Right kidney (tissue), 9 donors: ENCODE measurements around the gene EVI2B.
"Not testable (repeated sequence)": the region's sequence is repeated elsewhere in the genome, so short reads cannot be mapped to it uniquely, and the experiment has no call there.

ENCODE experiments used
- DNase-seq: peaks from one replicate; pipeline ENCODE4 v3.0.0-alpha.2; 2016
- long read RNA-seq, 8 donors: transcript quantifications; one replicate each; lab custom pipeline, GENCODE V29; 2026

The EVI2B gene
- long read RNA-seq, donor 1: 0 reads
- long read RNA-seq, donor 2, partial matches to known transcripts: 0 of 1 reads
- long read RNA-seq, donor 2, other reads (novel, unspliced or antisense): 0 of 1 reads
- long read RNA-seq, donor 3, partial matches to known transcripts: 0 of 2 reads
- long read RNA-seq, donor 3, other reads (novel, unspliced or antisense): 0 of 2 reads
- long read RNA-seq, donor 4, partial matches to known transcripts: 0 of 3 reads
- long read RNA-seq, donor 4, other reads (novel, unspliced or antisense): 0 of 3 reads
- long read RNA-seq, donor 5: 0 reads
- long read RNA-seq, donor 6: 0 reads
- long read RNA-seq, donor 7: 0 reads
- long read RNA-seq, donor 8: 0 reads

- no peak for DNase-seq
Measured at GRCh38 chr17:31313982-31314781, at the start of gene EVI2B. Gene EVI2B, minus strand, starts transcription at chr17:31314054. Its CDS starts 8,445 bp downstream, at chr17:31305609.

GRCh38 chr17:31357839-31358394 is 44.1 kb upstream of the EVI2B start:
- DNase-seq: no peak

GRCh38 chr17:31357091-31357490 is 43.2 kb upstream of the EVI2B start:
- DNase-seq: no peak

DNA sequence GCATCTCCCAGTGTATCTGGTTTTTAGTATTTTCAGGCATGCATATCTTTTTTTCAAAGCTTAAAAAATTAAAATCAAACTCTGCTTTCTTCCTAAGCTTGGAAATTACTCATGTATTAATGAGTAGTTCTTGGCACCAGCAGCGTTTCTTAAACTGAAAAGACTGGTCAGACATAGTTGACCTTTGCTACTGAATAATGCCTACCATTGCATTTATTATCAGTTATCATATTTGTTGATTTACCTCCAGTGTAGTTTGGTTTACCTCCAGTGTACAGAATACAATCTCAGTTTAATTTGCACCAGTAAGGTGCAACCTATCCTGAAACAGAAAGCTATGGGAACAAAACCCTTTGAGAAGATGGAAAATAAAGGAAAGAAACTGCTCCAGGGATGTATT is 42.1 kb upstream of the EVI2B start:
- DNase-seq: no peak

DNA sequence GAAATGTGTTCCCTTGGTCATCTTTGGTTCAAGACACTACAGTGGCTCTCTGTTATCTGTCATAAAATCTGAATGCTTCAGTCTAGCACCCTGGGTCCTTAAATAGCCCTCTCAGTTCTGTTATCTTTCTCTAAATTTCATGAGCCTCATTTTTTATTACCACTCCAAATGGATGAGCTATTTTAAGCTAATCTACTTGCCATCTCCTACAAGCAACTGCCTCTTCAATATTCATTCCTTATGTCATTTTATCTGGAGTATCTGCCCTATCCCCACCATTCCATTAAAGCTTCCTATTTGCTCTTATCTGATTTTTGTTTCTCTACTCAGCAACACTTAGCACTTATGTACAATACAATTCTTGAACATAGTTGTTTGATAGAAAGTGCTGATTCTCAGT is 35.6 kb upstream of the EVI2B start:
- DNase-seq: no peak

DNA sequence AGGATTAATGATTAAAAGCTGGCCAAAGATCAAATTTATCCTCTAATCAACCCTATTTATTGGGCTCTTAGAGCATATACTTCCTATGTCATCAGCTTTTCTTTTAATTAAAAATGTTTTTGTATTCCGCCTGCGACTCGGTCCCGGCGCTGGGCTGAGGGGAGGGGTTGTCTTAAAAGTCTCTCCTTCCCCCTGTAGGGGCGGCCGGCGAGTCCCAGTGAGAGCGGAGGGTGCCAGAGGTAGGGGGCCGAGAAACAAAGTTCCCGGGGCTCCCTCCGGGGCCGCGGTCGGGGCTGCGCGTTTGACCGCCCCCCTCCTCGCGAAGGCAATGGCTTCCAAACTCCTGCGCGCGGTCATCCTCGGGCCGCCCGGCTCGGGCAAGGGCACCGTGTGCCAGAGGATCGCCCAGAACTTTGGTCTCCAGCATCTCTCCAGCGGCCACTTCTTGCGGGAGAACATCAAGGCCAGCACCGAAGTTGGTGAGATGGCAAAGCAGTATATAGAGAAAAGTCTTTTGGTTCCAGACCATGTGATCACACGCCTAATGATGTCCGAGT is 31.4 kb upstream of the EVI2B start:
- not testable (repeated sequence) for DNase-seq

GRCh38 chr17:31339906-31340661 is 26.2 kb upstream of the EVI2B start:
- no peak for DNase-seq

DNA sequence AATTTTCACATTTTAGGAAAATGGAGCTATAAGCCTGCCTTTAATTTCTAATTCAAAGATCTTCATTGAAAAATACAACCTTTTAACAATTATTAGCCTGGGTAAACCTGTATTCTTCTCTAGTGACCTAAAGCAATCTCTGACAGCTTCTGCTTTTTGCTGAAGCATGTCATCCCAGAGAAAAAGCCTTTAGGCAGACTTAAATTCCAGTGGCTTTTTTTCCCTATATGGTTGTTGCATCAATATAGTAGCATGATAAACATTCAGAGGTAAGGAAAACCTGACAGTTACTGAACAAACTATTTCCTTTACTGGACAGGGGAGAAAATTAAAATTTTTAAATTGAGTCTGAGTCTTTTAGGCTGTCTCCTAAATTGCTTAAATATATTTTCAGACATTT is 15.4 kb upstream of the EVI2B start:
- DNase-seq: no peak

GRCh38 chr17:31328160-31328535 is 14.3 kb upstream of the EVI2B start:
- DNase-seq: no peak

DNA sequence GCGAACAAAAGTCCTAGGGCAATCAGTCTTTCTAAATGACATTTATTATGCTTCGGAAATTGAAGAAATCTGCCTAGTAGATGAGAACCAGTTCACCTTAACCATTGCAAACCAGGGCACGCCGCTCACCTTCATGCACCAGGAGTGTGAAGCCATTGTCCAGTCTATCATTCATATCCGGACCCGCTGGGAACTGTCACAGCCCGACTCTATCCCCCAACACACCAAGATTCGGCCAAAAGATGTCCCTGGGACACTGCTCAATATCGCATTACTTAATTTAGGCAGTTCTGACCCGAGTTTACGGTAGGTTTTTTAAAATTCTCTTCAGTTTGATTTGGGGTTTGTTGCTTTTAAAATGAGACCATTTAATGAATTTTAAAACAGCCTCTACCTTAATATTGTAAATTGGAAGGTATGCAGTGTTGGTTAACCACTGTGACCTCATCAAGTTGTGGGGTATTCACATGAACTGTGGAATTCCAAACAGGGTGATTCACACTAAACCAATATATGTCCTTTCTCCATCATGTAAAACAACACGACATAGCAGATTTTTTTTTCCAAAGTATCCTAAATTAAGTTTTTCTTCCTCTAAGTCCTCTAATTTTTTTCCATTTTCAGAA is 13.8 kb upstream of the EVI2B start:
- DNase-seq: no peak

DNA sequence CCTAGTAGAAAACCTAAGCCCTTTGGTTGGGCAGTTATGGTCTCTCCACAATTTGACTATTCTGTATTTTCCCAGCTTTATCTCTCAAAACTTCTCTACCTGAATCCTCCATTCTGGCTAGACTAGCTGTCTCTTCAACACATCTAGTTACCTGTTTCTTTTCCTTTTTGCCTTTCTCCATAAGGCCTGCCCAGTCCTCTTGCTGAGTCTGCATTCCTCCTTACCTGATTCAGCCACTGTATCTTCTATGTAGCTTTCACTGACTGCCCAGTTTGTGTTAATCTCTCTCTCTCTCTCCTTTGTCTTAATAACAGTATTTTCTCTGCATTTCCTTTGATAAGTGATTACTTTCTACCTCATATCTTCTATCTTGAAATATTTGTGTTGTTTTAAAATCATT is 9.7 kb upstream of the EVI2B start:
- no peak for DNase-seq

GRCh38 chr17:31321966-31322365 is 8.1 kb upstream of the EVI2B start:
- DNase-seq: no peak

DNA sequence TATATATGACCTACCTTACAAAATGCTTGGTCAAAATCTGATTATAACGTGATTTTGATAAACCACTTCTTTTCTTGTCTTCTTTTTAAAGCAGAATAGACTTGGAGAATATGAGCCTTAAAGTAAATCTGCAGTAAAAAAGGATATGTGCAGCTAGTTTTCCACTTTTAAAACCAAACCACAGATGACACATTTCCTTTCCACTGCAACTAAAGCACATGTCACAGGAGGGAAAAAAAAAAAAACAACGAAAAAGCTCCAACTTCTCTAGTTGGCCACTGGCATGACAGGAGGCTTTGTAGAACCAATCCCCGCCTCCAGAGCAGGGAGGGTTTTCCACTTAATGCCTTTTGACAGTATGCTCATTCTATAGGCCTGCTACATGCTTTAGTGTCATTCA is 7.6 kb upstream of the EVI2B start, which contains the start of gene EVI2A:
Gene EVI2A, minus strand, starts transcription at position 142 of the 400 bp plus-strand sequence. CDS start 2,609 bp downstream, outside the sequence.
- DNase-seq: no peak

DNA sequence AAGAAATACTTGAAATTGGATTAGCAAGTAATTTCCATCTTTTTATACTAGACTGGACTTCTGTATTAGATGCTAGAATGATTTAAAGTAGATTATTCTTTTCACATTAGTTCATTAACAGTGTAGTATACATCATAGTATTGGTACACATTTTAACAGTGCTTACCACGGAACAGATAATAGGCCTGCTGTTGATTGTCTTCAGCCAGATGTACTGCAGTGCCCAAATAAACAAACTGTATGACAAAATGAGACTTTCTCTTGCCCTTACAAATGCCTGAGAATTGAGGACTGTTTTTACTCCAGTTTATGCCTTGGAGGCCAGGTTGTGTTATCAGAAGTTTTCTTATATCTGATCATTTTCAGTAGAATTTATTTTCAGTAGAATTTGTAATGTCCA is 6.9 kb upstream of the EVI2B start:
- no peak for DNase-seq

- DNase-seq: no peak
Measured at GRCh38 chr17:31320241-31320640, 6.4 kb upstream of the EVI2B start.

GRCh38 chr17:31318851-31319661 is 5.2 kb upstream of the EVI2B start:
- DNase-seq: no peak

DNA sequence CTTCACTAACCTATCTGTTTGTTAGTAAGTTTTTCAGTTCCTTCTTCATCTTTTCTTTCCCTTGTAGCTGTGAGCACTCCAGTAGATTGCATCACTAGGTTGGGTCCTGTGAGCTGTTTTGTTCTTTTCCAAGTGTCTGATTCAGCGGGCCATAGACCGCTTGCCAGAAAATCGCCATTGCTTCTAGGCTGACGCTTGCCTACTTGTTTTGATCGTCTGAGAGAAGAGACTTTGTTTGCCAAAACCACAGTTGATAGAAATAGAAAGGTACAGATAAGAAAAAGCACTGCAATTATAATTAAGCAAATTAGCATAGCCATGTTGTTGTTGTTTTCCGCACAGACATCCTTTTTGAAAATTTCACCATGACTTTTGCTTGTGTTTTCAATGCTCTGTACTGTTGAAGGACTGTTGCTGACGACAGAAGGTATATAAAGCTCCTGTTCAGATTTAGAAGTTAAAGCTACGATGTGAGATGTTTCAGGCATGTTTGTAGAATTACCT is 4.5 kb upstream of the EVI2B start:
- DNase-seq: no peak

DNA sequence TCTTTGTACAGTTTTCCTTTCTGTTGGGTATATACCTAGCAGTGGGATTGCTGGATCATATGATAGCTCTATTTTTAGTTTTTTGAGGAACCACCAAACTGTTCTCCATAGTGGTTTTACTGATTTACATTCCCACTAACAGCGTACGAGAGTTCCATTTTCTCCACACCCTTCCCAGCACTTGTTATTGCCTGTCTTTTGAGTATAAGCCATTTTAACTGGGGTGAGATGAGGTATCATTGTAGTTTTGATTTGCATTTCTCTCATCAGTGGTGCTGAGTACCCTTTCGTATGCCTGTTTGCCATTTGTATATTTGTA is 887 bp upstream of the EVI2B start:
- no peak for DNase-seq

DNA sequence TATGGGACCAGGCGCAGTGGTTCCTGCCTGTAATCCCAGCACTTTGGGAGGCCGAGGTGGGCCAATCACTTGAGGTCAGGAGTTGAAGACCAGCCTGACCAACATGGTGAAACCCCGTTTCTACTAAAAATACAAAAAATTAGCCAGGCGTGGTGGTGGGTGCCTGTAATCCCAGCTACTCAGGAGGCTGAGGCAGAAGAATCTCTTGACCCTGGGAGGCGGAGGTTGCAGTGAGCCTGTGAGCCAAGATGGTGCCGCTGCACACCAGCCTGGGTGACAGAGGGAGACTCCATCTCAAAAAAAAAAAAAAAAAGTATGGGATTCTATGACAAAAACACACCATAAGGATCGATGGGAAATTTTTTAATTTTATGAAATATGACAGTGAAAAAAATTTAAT is 1.6 kb downstream of the EVI2B start:
- not testable (repeated sequence) for DNase-seq

DNA sequence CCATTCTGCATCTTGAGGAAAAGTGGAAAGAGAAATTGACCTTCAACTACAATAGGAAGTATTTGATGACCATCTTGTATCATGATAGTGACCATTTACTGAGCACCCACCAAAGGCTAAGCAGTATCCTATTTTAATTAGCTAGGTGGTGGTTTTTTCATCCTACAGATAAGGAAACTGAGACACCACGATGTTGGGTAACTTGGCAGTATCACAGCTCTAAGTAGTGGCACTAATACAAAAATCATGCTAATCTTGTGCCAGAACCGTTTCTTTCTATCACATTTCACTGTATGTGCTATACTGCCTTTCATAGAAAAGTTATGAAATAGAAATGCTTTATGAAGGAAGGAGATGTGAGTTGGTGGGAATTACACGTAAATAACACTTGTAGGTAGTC is 2.3 kb downstream of the EVI2B start:
- DNase-seq: no peak

DNA sequence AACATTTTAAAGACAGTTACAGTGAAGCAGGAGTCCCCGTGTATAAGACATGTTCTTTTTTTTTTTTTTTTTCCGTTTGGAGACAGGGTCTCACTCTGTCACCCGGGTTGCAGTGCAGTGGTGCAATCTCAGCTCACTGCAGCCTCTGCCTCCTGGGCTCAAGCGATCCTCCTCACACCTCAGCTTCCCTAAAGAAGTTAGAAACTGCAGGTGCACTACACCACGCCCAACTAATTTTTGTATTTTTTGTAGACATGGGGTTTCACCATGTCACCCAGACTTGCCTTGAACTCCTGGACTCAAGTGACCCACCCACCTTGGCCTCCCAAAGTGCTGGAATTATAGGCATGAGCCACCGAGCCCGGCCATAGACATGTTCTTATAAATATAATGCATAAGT is 3.0 kb downstream of the EVI2B start:
- no peak for DNase-seq
